Transverse colon (tissue), 4 donors: ENCODE measurements around the gene PTPDC1. TPM values are rescaled to one million over a fixed set of nuclear protein-coding genes. Genes with fewer than 3 reads are reported as not detected.

ENCODE experiments used
- DNase-seq: peaks from one replicate; pipeline ENCODE4 v3.0.0-alpha.2; 2019
- H3K27ac ChIP-seq, 4 donors: fragments of 200-600 bp; sonication (generic); 2 replicates each; pipeline ENCODE4 v1.5.1; 2016 to 2018; ENCODE audit warnings: inconsistent platforms in 4 of 4
- H3K27me3 ChIP-seq: fragments of 200-600 bp; sonication (generic); 2 replicates; pipeline ENCODE4 v1.5.1; 2017; ENCODE audit warnings: inconsistent platforms
- H3K36me3 ChIP-seq, 4 donors: fragments of 200-600 bp; sonication (generic); 2 replicates each; pipeline ENCODE4 v1.5.1; 2017 to 2019; ENCODE audit warnings: inconsistent platforms in 4 of 4
- H3K4me1 ChIP-seq, 4 donors: fragments of 200-600 bp; sonication (generic); 2 replicates each; pipeline ENCODE4 v1.5.1; 2017 to 2020; ENCODE audit warnings: inconsistent platforms in 4 of 4
- H3K4me3 ChIP-seq, 4 donors: fragments of 200-600 bp; sonication (generic); 1 replicate in 1 of 4; 2 replicates in 3 of 4; pipeline versions ENCODE4 v1.5.1 to v1.6.1; 2017 to 2019; ENCODE audit warnings: inconsistent platforms in 4 of 4
- H3K9me3 ChIP-seq, 2 donors: fragments of 200-600 bp; sonication (generic); 2 replicates each; pipeline ENCODE4 v1.5.1; 2017 to 2019; ENCODE audit warnings: inconsistent platforms in 2 of 2
- CTCF ChIP-seq, 5 experiments: fragments of 200-600 bp in 3 of 5; fragments of 450-650 bp in 2 of 5; sonication (generic) in 3 of 5; IDR thresholded peaks; 1 replicate in 2 of 5; 2 replicates in 3 of 5; pipeline ENCODE4 v1.5.1; 2016 to 2017; ENCODE audit warnings: antibody characterized with exemption in 5 of 5, inconsistent platforms in 3 of 5, mild to moderate bottlenecking in 2 of 5, moderate library complexity in 1 of 5
- EP300 ChIP-seq: sonication (generic); formaldehyde crosslinking; IDR thresholded peaks from one replicate; pipeline ENCODE4 v1.6.1; 2017; ENCODE audit warnings: antibody characterized with exemption, low read depth
- POLR2A ChIP-seq: fragments of 450-650 bp; IDR thresholded peaks from one replicate; pipeline ENCODE4 v1.6.1; 2016; ENCODE audit warnings: antibody characterized with exemption, mild to moderate bottlenecking, moderate library complexity
- POLR2AphosphoS5 ChIP-seq, 3 donors: sonication (generic); formaldehyde crosslinking; IDR thresholded peaks; one replicate each; pipeline ENCODE4 v1.6.1; 2016; ENCODE audit warnings: antibody characterized with exemption in 3 of 3
- WGBS, 2 donors: methylation state at CpG; one replicate each; pipeline ENCODE4 v1.1.5; 2018; ENCODE audit warnings: low coverage in 1 of 2; 5-methylcytosine and 5-hydroxymethylcytosine counted together
- in situ Hi-C, 4 donors: fragments of 200-750 bp; cut with MboI; loops; one replicate each; pipeline versions ENCODE4 v1.15.0 to v1.15.1; 2017; ENCODE audit warnings: low sequenced_read_pairs in 3 of 4, low pct_ligation_motif_present in 1 of 4, low pct_unique_long_range_greater_than_20kb in 1 of 4
- intact Hi-C: fragments of 100-400 bp; cut with DNase I; formaldehyde crosslinking; loops from one replicate; pipeline ENCODE4 v1.15.1; 2023; ENCODE audit warnings: low total_unique reads
- total RNA-seq, 4 donors: library from RNA; depleted of rRNA; stranded (reverse); fragments of >200 nt; gene quantifications; one replicate each; pipeline ENCODE4 v1.1.0, GENCODE V29; 2016

Gene PTPDC1
- total RNA-seq, 4 donors from 2014 or later: 11.2 to 25.1 (median 16.0) TPM

DNA sequence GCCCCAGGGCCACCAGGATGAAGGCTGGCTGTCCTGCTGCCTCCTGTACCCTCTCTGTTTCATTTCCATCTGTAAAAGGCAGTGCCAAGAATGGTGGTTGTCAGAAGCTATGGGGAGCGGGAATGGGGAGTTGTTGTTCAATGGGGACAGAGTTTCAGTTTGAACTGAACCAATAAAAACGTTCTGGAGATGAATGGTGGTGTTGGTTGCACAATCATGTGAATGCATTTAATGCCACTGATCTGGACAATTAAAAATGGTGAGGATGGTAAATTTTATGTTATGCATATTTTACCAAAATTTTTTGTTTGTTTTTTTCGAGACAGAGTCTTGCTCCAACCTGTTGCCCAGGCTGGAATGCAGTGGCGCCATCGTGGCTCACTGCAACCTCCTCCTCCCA, 58.1 kb downstream of the PTPDC1 start:
- H3K36me3 ChIP-seq: no peaks in the 10 kb centered on the region
- no peak for DNase-seq
- in situ Hi-C loops (no loop called here), intact Hi-C loops (no loop called here)
- 83 to 85% methylated on average over 4 to 5 of the region's 5 CpGs for WGBS, 2 donors
- H3K4me1 ChIP-seq: peaks cover 7 to 20% (median 11%) of the 10 kb centered on the region in 4 donors
- H3K9me3 ChIP-seq: no peaks in the 10 kb centered on the region
- no peak overlapping the region for H3K4me3 ChIP-seq
- H3K27me3 ChIP-seq: no peaks in the 10 kb centered on the region
- no peak overlapping the region for H3K27ac ChIP-seq
- TF ChIP-seq POLR2AphosphoS5 (IDR thresholded peaks at IDR 0.05) (no peak), CTCF (IDR thresholded peaks at IDR 0.05) (no peak), EP300 (no peak), POLR2A (no peak)

- Histone ChIP-seq H3K4me3 (no peak overlapping the region), H3K36me3 (no peaks in the 10 kb centered on the region), H3K27ac (no peak overlapping the region), H3K9me3 (no peaks in the 10 kb centered on the region), H3K27me3 (no peaks in the 10 kb centered on the region), H3K4me1 (peaks cover 7 to 13% (median 9%) of the 10 kb centered on the region in 4 donors)
- no peak for DNase-seq
- WGBS, 2 donors: 71% methylated on average over 2 of the region's 2 CpGs; no CpG with 5 or more reads in 1 of the 2 donors
- in situ Hi-C loops: no loop called here
- no peak for TF ChIP-seq CTCF (IDR thresholded peaks at IDR 0.05)
- no peak for TF ChIP-seq POLR2AphosphoS5 (IDR thresholded peaks at IDR 0.05)
- intact Hi-C loops: no loop called here
These were observed 60.1 kb downstream of the PTPDC1 start for GRCh38 chr9:94144394-94144793.

- in situ Hi-C loops (no loop called here), intact Hi-C loops (no loop called here)
- TF ChIP-seq POLR2A (no peak), POLR2AphosphoS5 (IDR thresholded peaks at IDR 0.05) (no peak), EP300 (no peak), CTCF (IDR thresholded peaks at IDR 0.05) (no peak)
- Histone ChIP-seq H3K27me3 (no peaks in the 10 kb centered on the region), H3K36me3 (no peaks in the 10 kb centered on the region), H3K4me3 (no peak overlapping the region), H3K4me1 (peaks cover 0 to 4% (median 3%) of the 10 kb centered on the region in 4 donors), H3K9me3 (no peaks in the 10 kb centered on the region), H3K27ac (no peak overlapping the region)
- no peak for DNase-seq
- WGBS, 2 donors: 57 to 82% methylated on average over 5 of the region's 5 CpGs
These were observed 61.4 kb downstream of the PTPDC1 start for GRCh38 chr9:94145640-94146039.

DNA sequence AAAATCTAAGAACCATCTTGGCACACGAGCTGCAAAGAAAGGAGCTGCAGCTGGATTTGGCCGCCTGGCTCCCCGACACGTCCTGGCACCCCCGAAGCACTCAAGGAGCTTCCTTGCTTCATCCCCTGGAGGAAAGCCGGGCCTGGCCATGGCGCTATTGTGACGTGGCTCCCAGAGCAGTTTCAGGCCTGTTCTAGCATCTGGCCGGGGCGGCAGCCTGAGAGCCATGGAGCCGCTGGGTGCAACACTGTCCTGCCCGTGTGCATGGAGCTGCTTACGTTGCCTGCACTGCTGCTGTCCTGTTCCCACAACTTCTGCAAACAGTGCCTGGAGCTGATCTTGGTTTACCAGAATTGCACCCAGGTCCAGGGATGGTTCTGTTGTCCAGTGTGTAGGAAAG, 63.5 kb downstream of the PTPDC1 start:
- DNase-seq: no peak
- 86 to 100% methylated on average over 1 to 13 of the region's 13 CpGs for WGBS, 2 donors
- no peaks in the 10 kb centered on the region for H3K27me3 ChIP-seq
- intact Hi-C loops: no loop called here
- no peaks in the 10 kb centered on the region for H3K9me3 ChIP-seq
- no peaks in the 10 kb centered on the region for H3K36me3 ChIP-seq
- in situ Hi-C loops: no loop called here
- H3K27ac ChIP-seq: no peak overlapping the region
- no peaks in the 10 kb centered on the region for H3K4me1 ChIP-seq
- TF ChIP-seq CTCF (IDR thresholded peaks at IDR 0.05): no peak
- no peak for TF ChIP-seq POLR2A
- no peak for TF ChIP-seq EP300
- TF ChIP-seq POLR2AphosphoS5 (IDR thresholded peaks at IDR 0.05): no peak
- H3K4me3 ChIP-seq: no peak overlapping the region
